ENCODE measurements around the gene MUC20. TPM values are rescaled to one million over a fixed set of nuclear protein-coding genes. Genes with fewer than 3 reads are reported as not detected.

MUC20 gene, protein sequence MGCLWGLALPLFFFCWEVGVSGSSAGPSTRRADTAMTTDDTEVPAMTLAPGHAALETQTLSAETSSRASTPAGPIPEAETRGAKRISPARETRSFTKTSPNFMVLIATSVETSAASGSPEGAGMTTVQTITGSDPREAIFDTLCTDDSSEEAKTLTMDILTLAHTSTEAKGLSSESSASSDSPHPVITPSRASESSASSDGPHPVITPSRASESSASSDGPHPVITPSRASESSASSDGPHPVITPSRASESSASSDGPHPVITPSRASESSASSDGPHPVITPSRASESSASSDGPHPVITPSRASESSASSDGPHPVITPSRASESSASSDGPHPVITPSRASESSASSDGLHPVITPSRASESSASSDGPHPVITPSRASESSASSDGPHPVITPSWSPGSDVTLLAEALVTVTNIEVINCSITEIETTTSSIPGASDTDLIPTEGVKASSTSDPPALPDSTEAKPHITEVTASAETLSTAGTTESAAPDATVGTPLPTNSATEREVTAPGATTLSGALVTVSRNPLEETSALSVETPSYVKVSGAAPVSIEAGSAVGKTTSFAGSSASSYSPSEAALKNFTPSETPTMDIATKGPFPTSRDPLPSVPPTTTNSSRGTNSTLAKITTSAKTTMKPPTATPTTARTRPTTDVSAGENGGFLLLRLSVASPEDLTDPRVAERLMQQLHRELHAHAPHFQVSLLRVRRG
- total RNA-seq = 0.26 and 0.50 TPM in 2 replicates

DNA sequence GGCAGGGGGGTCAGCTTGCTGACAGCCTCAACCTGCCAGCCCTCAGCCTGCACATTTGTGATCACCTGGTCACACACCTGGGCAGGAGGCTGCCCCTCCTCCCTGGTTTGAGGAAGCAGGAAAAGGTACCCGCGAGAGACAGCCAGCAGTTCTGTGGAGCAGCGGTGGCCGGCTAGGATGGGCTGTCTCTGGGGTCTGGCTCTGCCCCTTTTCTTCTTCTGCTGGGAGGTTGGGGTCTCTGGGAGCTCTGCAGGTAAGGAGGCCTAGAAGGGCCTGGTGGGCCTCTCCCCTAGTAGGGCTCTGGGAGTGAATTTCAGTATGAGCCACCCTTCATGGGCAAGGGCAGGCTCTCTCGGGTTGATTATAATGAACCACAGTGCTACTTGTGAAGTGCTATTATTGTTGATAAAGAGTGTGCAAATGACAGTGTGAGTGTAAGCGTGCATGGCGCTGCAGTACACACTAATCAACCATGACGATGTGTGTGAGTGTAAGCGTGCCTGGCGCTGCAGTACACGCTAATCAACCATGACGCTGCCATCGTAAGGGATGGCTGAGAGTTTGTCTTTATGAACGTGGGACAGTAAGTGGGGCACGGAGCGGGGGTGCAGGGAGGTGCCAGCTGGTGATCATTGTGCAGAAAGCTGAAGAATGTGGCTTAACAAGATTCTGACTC is at the start of gene MUC20:
TSS of gene MUC20 (plus strand) at position 148 of the 676 bp plus-strand sequence. CDS start at position 178, 30 bp downstream.

Other genes starting within 250 kb of the MUC20 start
- 161 and 205 TPM in 2 replicates for gene PPP1R2, start 177.7 kb upstream of the MUC20 start, total RNA-seq
- gene APOD, start 137.0 kb upstream of the MUC20 start, total RNA-seq = 0.13 TPM in 1 of 2 replicates, not detected in the other
- gene MUC4, start 91.0 kb downstream of the MUC20 start, total RNA-seq = not detected in 2 replicates
- 8.6 and 9.6 TPM in 2 replicates for gene TNK2, start 187.6 kb downstream of the MUC20 start, total RNA-seq